Measurements from ENCODE around the gene CHST9. TPM values are rescaled to one million over a fixed set of nuclear protein-coding genes. Genes with fewer than 3 reads are reported as not detected.

Gene CHST9
- total RNA-seq, 1 experiment from 2014 or later: 3.5 TPM

DNA sequence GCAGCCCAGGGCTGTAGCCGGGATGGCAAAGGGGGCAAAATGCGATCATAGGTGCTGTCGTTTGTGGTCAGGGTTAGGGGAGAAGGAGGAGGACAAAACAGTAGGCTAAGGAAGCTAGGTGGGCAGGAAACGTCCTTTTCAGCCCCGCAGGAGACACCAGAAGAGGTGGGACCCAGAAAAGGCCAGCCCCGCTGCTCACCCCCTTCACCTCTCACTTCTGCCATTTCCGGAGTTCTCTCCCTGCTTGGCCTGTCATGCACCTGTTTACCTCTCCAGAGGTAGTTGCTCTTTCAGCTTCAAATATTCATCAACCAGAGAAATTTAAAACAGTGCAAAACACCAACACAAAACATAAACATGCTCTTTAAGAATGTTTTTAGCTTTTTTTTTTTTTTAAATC is 320.4 kb downstream of the CHST9 start:
- Mint-ChIP-seq H3K36me3 (ENCODE audit: insufficient read depth in 1 of 3, low read depth in 3 of 3) (no peaks in the 10 kb centered on the region), H3K27ac (no peak overlapping the region; a peak in 1 of 7 replicates), H3K4me1 (peaks cover 22 to 28% of the 10 kb centered on the region in 2 experiments), H3K9me3 (no peaks in the 10 kb centered on the region), H3K27me3 (ENCODE audit: low read depth) (peaks cover 26% of the 10 kb centered on the region), H3K4me3 (no peak overlapping the region; a peak in 1 of 5 replicates)
- no peak overlapping the region for H4K5ac ChIP-seq (ENCODE audit: insufficient read length, low read depth, low read length)
- H2AK5ac ChIP-seq (ENCODE audit: insufficient read length, low read length): no peak overlapping the region
- H3K4me2 ChIP-seq (ENCODE audit: insufficient read depth, insufficient read length, low read length): no peak overlapping the region
- H3K27ac ChIP-seq (ENCODE audit: insufficient read length, low read depth, low read length): no peak overlapping the region
- no peaks in the 10 kb centered on the region for H3K9me3 ChIP-seq (ENCODE audit: control insufficient read depth, low read depth, low read length)
- H3K23me2 ChIP-seq (ENCODE audit: insufficient read length, low read depth, low read length, poor library complexity, severe bottlenecking): peaks cover 9% of the 10 kb centered on the region
- no peak overlapping the region for H2BK15ac ChIP-seq (ENCODE audit: low read depth, low read length)
- H2AFZ ChIP-seq (ENCODE audit: low read length): no peak overlapping the region
- no peak overlapping the region for H2BK120ac ChIP-seq (ENCODE audit: low read depth, low read length, poor library complexity, severe bottlenecking)
- H3K79me1 ChIP-seq (ENCODE audit: insufficient read depth, low read depth, low read length, poor library complexity, severe bottlenecking): no peaks in the 10 kb centered on the region
- H4K20me1 ChIP-seq (ENCODE audit: control insufficient read depth, insufficient read depth, insufficient read length): no peaks in the 10 kb centered on the region
- no peaks in the 10 kb centered on the region; the same call in 1 of the 2 replicates for H3K27me3 ChIP-seq (ENCODE audit: insufficient read depth, low read length)
- TF ChIP-seq CTCF (conservative IDR thresholded peaks at IDR 0.05): no peak
- no peak overlapping the region for H4K8ac ChIP-seq (replicated peaks; ENCODE audit: insufficient read length, low read depth, low read length)
- H3K56ac ChIP-seq (ENCODE audit: insufficient read length, low read depth, low read length): no peak overlapping the region
- H3K4ac ChIP-seq (ENCODE audit: low read depth, low read length): no peak overlapping the region
- no peak overlapping the region for H3T11ph ChIP-seq (ENCODE audit: low read length)
- no peak overlapping the region for H2BK5ac ChIP-seq (ENCODE audit: insufficient read length, low read length)
- H3K14ac ChIP-seq (ENCODE audit: insufficient read depth, low read length): no peak overlapping the region
- no peak overlapping the region for H3K9ac ChIP-seq (ENCODE audit: extremely low read depth, insufficient read length, low read length)
- no peak overlapping the region for H2BK12ac ChIP-seq (ENCODE audit: insufficient read length, low read depth, low read length)
- no peak overlapping the region for H3K18ac ChIP-seq (ENCODE audit: insufficient read length, low read depth, low read length)
- DNase-seq: no peak
- no peak overlapping the region for H4K91ac ChIP-seq (ENCODE audit: insufficient read length, low read depth, low read length)
- no peaks in the 10 kb centered on the region for H3K79me2 ChIP-seq (ENCODE audit: insufficient read depth, low read length)
- no CpG with 5 or more reads among the region's 7 CpGs for WGBS (ENCODE audit: extremely low coverage, insufficient read length, low lambda C conversion rate)
- peaks cover 4% of the 10 kb centered on the region; the same call in 1 of the 2 replicates for H3K4me1 ChIP-seq (ENCODE audit: insufficient read depth, low read length)
- H2BK20ac ChIP-seq (ENCODE audit: low read depth, low read length, poor library complexity, severe bottlenecking): no peak overlapping the region
- no peak overlapping the region for H3K23ac ChIP-seq (ENCODE audit: insufficient read length, low read depth, low read length)

All from H9 (cell line).